ENCODE measurements around the gene TSPAN18. TPM values are rescaled to one million over a fixed set of nuclear protein-coding genes. Genes with fewer than 3 reads are reported as not detected.

The TSPAN18 gene
- total RNA-seq, 2 experiments from 2014 or later, result 0.85 to 0.92 TPM

DNA sequence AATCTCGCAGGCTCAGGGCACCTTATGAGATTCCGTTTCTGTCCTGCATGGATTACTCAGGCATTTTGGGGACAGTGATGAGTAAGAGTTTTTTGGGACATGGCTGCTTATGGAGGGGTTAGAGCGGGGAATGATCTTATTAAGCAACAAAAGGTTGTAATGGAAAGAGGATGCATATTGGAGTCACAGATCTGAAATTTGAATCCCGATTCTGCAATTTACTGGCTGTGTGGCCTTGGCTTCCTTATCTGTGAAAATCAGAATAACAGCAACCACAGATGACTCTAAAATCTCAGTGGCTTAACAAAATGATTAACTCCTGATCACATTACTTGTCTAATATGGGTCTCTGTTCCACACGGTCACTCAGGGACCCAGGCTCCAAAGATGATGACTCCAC is 5.8 kb downstream of the TSPAN18 start:
- intact Hi-C loops (cut with micrococcal nuclease), result no loop called here
- ChIA-PET POLR2A (no interaction called here), CTCF (no interaction called here)
- Mint-ChIP-seq H3K9me3 (no peaks in the 10 kb centered on the region), H3K4me3 (no peak overlapping the region), H3K36me3 (ENCODE audit: low read depth) (no peaks in the 10 kb centered on the region), H3K27me3 (peaks cover 17% of the 10 kb centered on the region), H3K4me1 (ENCODE audit: low read depth) (peaks cover 33% of the 10 kb centered on the region), H3K27ac (no peak overlapping the region)
- DNase-seq, result no peak
- TF ChIP-seq, protein P1, sequence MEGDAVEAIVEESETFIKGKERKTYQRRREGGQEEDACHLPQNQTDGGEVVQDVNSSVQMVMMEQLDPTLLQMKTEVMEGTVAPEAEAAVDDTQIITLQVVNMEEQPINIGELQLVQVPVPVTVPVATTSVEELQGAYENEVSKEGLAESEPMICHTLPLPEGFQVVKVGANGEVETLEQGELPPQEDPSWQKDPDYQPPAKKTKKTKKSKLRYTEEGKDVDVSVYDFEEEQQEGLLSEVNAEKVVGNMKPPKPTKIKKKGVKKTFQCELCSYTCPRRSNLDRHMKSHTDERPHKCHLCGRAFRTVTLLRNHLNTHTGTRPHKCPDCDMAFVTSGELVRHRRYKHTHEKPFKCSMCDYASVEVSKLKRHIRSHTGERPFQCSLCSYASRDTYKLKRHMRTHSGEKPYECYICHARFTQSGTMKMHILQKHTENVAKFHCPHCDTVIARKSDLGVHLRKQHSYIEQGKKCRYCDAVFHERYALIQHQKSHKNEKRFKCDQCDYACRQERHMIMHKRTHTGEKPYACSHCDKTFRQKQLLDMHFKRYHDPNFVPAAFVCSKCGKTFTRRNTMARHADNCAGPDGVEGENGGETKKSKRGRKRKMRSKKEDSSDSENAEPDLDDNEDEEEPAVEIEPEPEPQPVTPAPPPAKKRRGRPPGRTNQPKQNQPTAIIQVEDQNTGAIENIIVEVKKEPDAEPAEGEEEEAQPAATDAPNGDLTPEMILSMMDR (IDR thresholded peaks at IDR 0.05), result no peak
- ATAC-seq, result no peak

DNA sequence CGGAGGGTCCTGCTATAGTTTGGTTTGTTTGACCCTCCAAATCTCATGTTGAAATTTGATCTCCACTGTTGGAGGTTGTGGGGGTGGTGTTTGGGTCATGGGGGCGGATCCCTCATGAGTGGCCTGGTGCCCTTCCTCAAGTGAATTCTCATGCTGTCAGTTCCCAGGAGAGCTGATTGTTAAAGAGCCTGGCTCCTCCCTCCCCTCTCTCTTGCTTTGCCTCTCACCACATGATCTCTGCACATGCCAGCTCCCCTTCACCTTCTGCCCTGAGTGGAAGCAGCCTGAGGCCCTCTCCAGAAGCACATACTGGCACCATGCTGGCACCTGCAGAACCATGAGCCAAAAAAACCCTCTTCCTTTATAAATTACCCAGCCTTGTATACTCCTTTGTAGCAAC is 7.1 kb downstream of the TSPAN18 start:
- Mint-ChIP-seq H3K27ac (no peak overlapping the region), H3K4me3 (no peak overlapping the region), H3K36me3 (ENCODE audit: low read depth) (no peaks in the 10 kb centered on the region), H3K9me3 (no peaks in the 10 kb centered on the region), H3K27me3 (peaks cover 11% of the 10 kb centered on the region), H3K4me1 (ENCODE audit: low read depth) (peaks cover 25% of the 10 kb centered on the region)
- ChIA-PET POLR2A (no interaction called here), CTCF (no interaction called here)
- TF ChIP-seq, protein P1 (IDR thresholded peaks at IDR 0.05), result no peak
- intact Hi-C loops (cut with micrococcal nuclease), result no loop called here
- DNase-seq, result no peak
- ATAC-seq, result no peak

DNA sequence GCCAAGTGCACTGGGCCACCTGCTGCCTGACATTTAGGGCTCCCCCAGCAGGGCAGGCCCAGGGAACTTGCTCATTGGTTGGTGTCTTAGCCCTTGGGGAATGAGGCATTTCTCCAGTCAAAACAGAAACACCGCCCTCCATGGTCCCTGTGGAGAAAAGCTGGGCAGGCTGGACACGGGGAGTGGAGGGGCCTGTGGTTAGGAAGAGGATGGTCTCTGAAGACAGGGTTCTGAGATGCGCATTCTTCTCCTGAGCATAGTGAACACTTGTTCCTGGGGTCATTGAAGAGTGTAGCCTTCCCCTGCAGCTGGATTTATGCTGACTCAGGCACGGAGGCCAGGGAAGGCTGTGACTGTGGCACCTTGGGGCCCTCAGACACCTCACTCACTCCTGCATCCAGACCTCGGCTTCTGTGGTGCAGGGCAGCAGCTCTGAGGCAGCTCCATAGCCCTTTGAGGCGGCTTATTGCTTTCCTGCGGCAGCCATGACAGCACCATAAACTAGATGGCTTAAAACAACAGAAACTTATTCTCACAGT is 8.2 kb downstream of the TSPAN18 start:
- TF ChIP-seq, protein P1 (IDR thresholded peaks at IDR 0.05), result no peak
- no peak overlapping the region for H3K27ac Mint-ChIP-seq
- ATAC-seq (no peak), DNase-seq (no peak)
- ChIA-PET POLR2A (no interaction called here), CTCF (interaction anchor here (1.6 kb wide), 1 partner anchor 41 kb away, joined by 5 read pairs; no protein-coding TSS in a partner anchor)
- H3K9me3 Mint-ChIP-seq, result no peaks in the 10 kb centered on the region
- H3K36me3 Mint-ChIP-seq (ENCODE audit: low read depth), result no peaks in the 10 kb centered on the region
- H3K27me3 Mint-ChIP-seq, result peaks cover 4% of the 10 kb centered on the region
- intact Hi-C loops (cut with micrococcal nuclease), result no loop called here
- peaks cover 15% of the 10 kb centered on the region for H3K4me1 Mint-ChIP-seq (ENCODE audit: low read depth)
- no peak overlapping the region for H3K4me3 Mint-ChIP-seq

DNA sequence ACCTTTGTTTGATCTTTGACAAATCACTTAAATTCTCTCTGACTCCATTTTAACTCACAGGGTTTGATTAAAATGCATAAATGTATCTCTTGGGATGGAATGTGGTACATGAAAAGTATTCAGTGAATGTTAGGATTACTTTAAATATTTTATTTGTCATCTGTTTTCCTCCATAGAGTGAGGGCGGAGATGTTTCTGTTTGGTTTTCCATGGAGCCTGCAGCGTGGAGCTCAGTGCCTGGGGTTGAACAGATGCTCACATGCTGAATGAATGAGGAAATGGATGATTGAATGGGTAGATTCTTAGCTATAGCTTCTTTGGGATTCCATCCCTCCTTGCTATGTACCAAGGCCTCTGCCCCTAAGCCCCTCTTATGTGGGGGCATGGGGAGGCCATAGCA is 10.0 kb downstream of the TSPAN18 start:
- POLR2A ChIA-PET, result interaction anchor here (0.9 kb wide), 1 partner anchor 10 kb away, joined by 3 read pairs; no protein-coding TSS in a partner anchor
- TF ChIP-seq, protein P1 (IDR thresholded peaks at IDR 0.05), result no peak
- DNase-seq (no peak), ATAC-seq (no peak)
- intact Hi-C loops (cut with micrococcal nuclease), result no loop called here
- Mint-ChIP-seq H3K27me3 (peaks cover 2% of the 10 kb centered on the region), H3K27ac (no peak overlapping the region), H3K9me3 (no peaks in the 10 kb centered on the region), H3K4me3 (no peak overlapping the region), H3K4me1 (ENCODE audit: low read depth) (peaks cover 14% of the 10 kb centered on the region), H3K36me3 (ENCODE audit: low read depth) (no peaks in the 10 kb centered on the region)
- CTCF ChIA-PET, result interaction anchor here (0.7 to 1.3 kb wide), 7 partner anchors 10 to 175 kb away, joined by 3 to 4 read pairs (median 3); no protein-coding TSS in a partner anchor

DNA sequence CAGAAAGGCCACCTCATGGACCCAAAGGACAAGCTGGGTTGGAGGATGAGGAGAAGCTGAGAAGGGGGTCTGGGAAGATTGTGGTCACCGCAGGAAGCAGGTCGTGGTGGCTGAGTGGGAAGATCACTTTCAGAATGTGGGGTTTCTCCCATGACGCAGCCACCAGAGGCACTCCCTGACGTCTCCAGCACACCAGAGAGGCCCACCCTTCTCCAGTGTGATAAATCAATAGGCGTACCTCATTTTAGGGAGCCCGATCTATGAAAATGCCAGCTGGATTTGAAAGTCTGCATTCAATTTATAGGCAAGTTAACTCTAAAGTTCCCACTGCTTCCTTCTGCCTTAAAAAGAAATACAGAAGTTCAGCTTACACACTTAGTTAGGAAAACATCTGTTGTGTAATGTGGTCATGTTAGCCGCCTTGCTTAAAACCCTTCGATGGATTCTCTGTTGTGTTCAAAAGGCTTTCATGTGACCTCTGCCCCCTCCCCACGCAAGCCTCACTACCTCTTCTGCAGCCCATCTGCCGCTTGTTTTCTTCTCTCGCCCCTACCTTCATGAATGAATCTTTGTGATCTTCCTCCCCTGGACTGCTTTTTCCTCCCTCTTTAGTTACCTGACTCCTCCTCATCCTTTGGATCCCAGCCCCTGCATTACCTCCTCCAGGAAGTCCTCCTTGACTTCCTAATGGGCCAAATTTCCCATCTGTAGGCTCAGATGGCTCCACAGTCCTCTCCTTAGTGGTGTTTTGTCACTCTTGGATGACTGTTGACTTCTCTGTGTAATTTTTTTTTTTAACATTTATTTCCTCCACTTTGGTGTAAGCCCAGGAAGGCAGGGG is 10.7 kb downstream of the TSPAN18 start:
- H3K27me3 Mint-ChIP-seq, result peaks cover 2% of the 10 kb centered on the region
- ATAC-seq, result peak; percentile 45
- POLR2A ChIA-PET, result interaction anchor here (0.7 to 1.4 kb wide), 3 partner anchors 9 to 29 kb away, joined by 3 read pairs; no protein-coding TSS in a partner anchor
- H3K4me1 Mint-ChIP-seq (ENCODE audit: low read depth), result peaks cover 14% of the 10 kb centered on the region
- no peaks in the 10 kb centered on the region for H3K36me3 Mint-ChIP-seq (ENCODE audit: low read depth)
- peak; percentile 27 for DNase-seq
- TF ChIP-seq, protein P1 (IDR thresholded peaks at IDR 0.05), result no peak
- no peaks in the 10 kb centered on the region for H3K9me3 Mint-ChIP-seq
- intact Hi-C loops (cut with micrococcal nuclease), result no loop called here
- CTCF ChIA-PET, result interaction anchor here (0.7 to 1.1 kb wide), 6 partner anchors 9 to 157 kb away, joined by 3 to 4 read pairs (median 3); no protein-coding TSS in a partner anchor
- no peak overlapping the region for H3K4me3 Mint-ChIP-seq
- no peak overlapping the region for H3K27ac Mint-ChIP-seq

Measured in activated CD8-positive, alpha-beta T cell treated with anti-CD3 and anti-CD28 coated beads for 36 hours (primary cell).